ENCODE data around the gene RNU5D-1.

The RNU5D-1 gene

GRCh38 chr1:44696789-44697345 lies 34.1 kb downstream of the RNU5D-1 start:
- DNase-seq: no peak

GRCh38 chr1:44696101-44696500 lies 34.9 kb downstream of the RNU5D-1 start:
- DNase-seq: no peak

- DNase-seq: no peak
These were observed 35.3 kb downstream of the RNU5D-1 start for GRCh38 chr1:44695671-44696070.

GRCh38 chr1:44694863-44695478 lies 36.0 kb downstream of the RNU5D-1 start:
- DNase-seq: no peak

GRCh38 chr1:44693900-44694299 lies 37.1 kb downstream of the RNU5D-1 start:
- DNase-seq: no peak

GRCh38 chr1:44693159-44693558 lies 37.8 kb downstream of the RNU5D-1 start:
- no peak for DNase-seq

GRCh38 chr1:44689447-44689765 lies 41.6 kb downstream of the RNU5D-1 start:
- DNase-seq: no peak

GRCh38 chr1:44688760-44689446 lies 42.1 kb downstream of the RNU5D-1 start:
- DNase-seq: no peak

- no peak for DNase-seq
These were observed 45.1 kb downstream of the RNU5D-1 start for GRCh38 chr1:44685881-44686280.

- DNase-seq: no peak
These were observed 45.8 kb downstream of the RNU5D-1 start for GRCh38 chr1:44685218-44685617.

GRCh38 chr1:44684525-44684924 lies 46.4 kb downstream of the RNU5D-1 start:
- DNase-seq: no peak

GRCh38 chr1:44682883-44683265 lies 48.1 kb downstream of the RNU5D-1 start:
- DNase-seq: no peak

- DNase-seq: no peak
These were observed 48.8 kb downstream of the RNU5D-1 start for GRCh38 chr1:44681905-44682882.
